Stomach (tissue), 4 donors: Measurements from ENCODE around the gene DCANP1.

Experiments
- CTCF ChIP-seq, 7 experiments: fragments of 450-650 bp in 4 of 7; fragments of 200-600 bp in 3 of 7; sonication (generic) in 3 of 7; IDR thresholded peaks; one replicate each; pipeline ENCODE4 v1.5.1; 2016 to 2019; ENCODE audit warnings: antibody characterized with exemption in 7 of 7, control low read depth in 2 of 7, mild to moderate bottlenecking in 1 of 7
- EP300 ChIP-seq: sonication (generic); formaldehyde crosslinking; IDR thresholded peaks from one replicate; pipeline ENCODE4 v1.6.1; 2017; ENCODE audit warnings: antibody characterized with exemption
- POLR2A ChIP-seq, 4 donors: fragments of 450-650 bp; IDR thresholded peaks; one replicate each; pipeline ENCODE4 v1.6.1; 2016; ENCODE audit warnings: antibody characterized with exemption in 4 of 4, control low read depth in 2 of 4, mild to moderate bottlenecking in 1 of 4, moderate library complexity in 1 of 4

DNA sequence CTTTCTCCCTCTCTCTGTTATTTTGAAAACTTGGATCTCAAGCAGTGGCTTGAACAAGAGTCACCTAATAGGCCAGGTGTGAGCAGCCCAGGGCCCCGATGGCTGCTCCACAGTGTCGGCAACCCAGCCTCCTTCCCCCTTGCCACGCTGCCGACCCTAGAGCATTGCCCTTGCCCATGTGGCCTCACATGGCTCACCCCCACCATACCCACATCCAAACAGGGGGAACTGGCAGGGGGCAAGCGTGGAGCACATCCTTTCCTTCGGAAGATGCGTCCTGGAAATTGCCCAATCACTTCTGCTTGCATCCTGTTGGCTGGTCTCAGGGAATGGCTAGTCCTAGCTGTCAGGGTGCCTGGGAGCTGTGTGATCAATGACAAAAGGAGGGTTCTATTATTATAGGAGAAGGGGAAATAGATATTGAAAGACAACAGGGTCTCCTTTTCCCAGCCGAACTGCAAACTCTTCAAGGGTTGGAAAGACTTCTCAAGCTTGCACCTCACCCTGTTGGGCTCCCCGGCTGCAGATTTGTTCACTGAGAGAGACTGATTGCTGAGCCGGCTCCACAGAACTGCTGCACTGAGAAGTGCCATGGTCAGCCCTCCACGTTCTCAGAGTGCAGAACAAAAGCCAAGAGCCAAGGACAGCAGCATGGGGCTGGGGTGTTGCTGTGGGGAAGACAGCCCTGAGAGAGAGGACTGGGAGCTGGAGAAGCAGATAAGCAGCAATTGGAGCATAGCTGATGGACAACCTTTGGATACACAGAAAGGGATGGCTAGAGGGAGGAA, 13.3 kb upstream of the DCANP1 start:
- TF ChIP-seq CTCF (IDR thresholded peaks at IDR 0.05) (no peak), POLR2A (IDR thresholded peaks at IDR 0.05) (no peak), EP300 (no peak)
